Left kidney (tissue), 8 donors: ENCODE results near the gene HMCES. TPM values are rescaled to one million over a fixed set of nuclear protein-coding genes. Genes with fewer than 3 reads are reported as not detected.

Experiments
- DNase-seq: peaks from one replicate; pipeline ENCODE4 v3.0.0-alpha.2; 2013
- long read RNA-seq, 8 donors: transcript quantifications; one replicate each; lab custom pipeline, GENCODE V29; 2026
- polyA plus RNA-seq: library from polyadenylated mRNA; unstranded; fragments of 120-200 nt; gene quantifications from one replicate; pipeline ENCODE4 v1.2.1, GENCODE V29; 2013; ENCODE audit not compliant: insufficient read length

The HMCES gene
- polyA plus RNA-seq: 55.7 TPM
- long read RNA-seq, donor 1, transcript HMCES-201 (7 exons, 2,515 nt): major isoform, 8 of 801 reads
- long read RNA-seq, donor 1, partial matches to known transcripts: 789 of 801 reads
- long read RNA-seq, donor 1, other reads (novel, unspliced or antisense): 0 of 801 reads
- long read RNA-seq, donor 2, transcript HMCES-201 (7 exons, 2,515 nt): major isoform, 8 of 19 reads
- long read RNA-seq, donor 2, partial matches to known transcripts: 6 of 19 reads
- long read RNA-seq, donor 2, other reads (novel, unspliced or antisense): 0 of 19 reads
- long read RNA-seq, donor 3, transcript HMCES-201 (7 exons, 2,515 nt): major isoform, 7 of 434 reads
- long read RNA-seq, donor 3, partial matches to known transcripts: 426 of 434 reads
- long read RNA-seq, donor 3, other reads (novel, unspliced or antisense): 0 of 434 reads
- long read RNA-seq, donor 4: 0 reads
- long read RNA-seq, donor 5, transcript HMCES-201 (7 exons, 2,515 nt): major isoform, 17 of 45 reads
- long read RNA-seq, donor 5, transcript HMCES-204 (7 exons, 1,952 nt): minor isoform, 6 of 45 reads
- long read RNA-seq, donor 5, partial matches to known transcripts: 20 of 45 reads
- long read RNA-seq, donor 5, other reads (novel, unspliced or antisense): 0 of 45 reads
- long read RNA-seq, donor 6, transcript HMCES-201 (7 exons, 2,515 nt): major isoform, 5 of 10 reads
- long read RNA-seq, donor 6, partial matches to known transcripts: 0 of 10 reads
- long read RNA-seq, donor 6, other reads (novel, unspliced or antisense): 0 of 10 reads
- long read RNA-seq, donor 7, transcript HMCES-201 (7 exons, 2,515 nt): major isoform, 6 of 11 reads
- long read RNA-seq, donor 7, partial matches to known transcripts: 0 of 11 reads
- long read RNA-seq, donor 7, other reads (novel, unspliced or antisense): 0 of 11 reads
- long read RNA-seq, donor 8, partial matches to known transcripts: 0 of 6 reads
- long read RNA-seq, donor 8, other reads (novel, unspliced or antisense): 0 of 6 reads

GRCh38 chr3:129278439-129278965 is at the start of gene HMCES:
HMCES (plus strand) TSS chr3:129278870; CDS start chr3:129279733, 863 bp downstream.
- DNase-seq: peak; percentile 91

GRCh38 chr3:129228891-129229585 is 49.6 kb upstream of the HMCES start:
- no peak for DNase-seq

GRCh38 chr3:129230311-129231019 is 48.2 kb upstream of the HMCES start:
- no peak for DNase-seq

GRCh38 chr3:129231331-129232119 is 47.1 kb upstream of the HMCES start:
- no peak for DNase-seq

- DNase-seq: no peak
These were observed 45.1 kb upstream of the HMCES start for GRCh38 chr3:129233538-129233937.

- DNase-seq: no peak
These were observed 44.2 kb upstream of the HMCES start for GRCh38 chr3:129234441-129234840.

GRCh38 chr3:129235344-129235917 is 43.2 kb upstream of the HMCES start:
- DNase-seq: no peak

- DNase-seq: no peak
These were observed 39.5 kb upstream of the HMCES start for GRCh38 chr3:129238945-129239705.

- DNase-seq: no peak
These were observed 38.7 kb upstream of the HMCES start for GRCh38 chr3:129239991-129240390.

- no peak for DNase-seq
These were observed 38.2 kb upstream of the HMCES start for GRCh38 chr3:129240436-129240835.

GRCh38 chr3:129245141-129245540 is 33.5 kb upstream of the HMCES start:
- no peak for DNase-seq

- peak; percentile 83 for DNase-seq
These were observed 32.9 kb upstream of the HMCES start for GRCh38 chr3:129245641-129246306.

GRCh38 chr3:129246636-129247035 is 32.0 kb upstream of the HMCES start:
- no peak for DNase-seq

GRCh38 chr3:129248286-129248979 is 30.2 kb upstream of the HMCES start:
- no peak for DNase-seq

- peak; percentile 90 for DNase-seq
These were observed 29.2 kb upstream of the HMCES start, which contains the start of gene COPG1 for GRCh38 chr3:129249284-129250065. COPG1 (plus strand) TSS chr3:129249606; CDS start chr3:129249710, 104 bp downstream.

GRCh38 chr3:129252748-129253147 is 25.9 kb upstream of the HMCES start:
- DNase-seq: no peak
